ENCODE results near the gene IQGAP2.

Gene IQGAP2

GRCh38 chr5:76457674-76458485, 54.8 kb downstream of the IQGAP2 start:
- Mint-ChIP-seq H3K4me3 (no peak overlapping the region), H3K9me3 (no peaks in the 10 kb centered on the region), H3K27ac (no peak overlapping the region), H3K4me1 (no peaks in the 10 kb centered on the region), H3K27me3 (no peaks in the 10 kb centered on the region), H3K36me3 (peaks cover 5% of the 10 kb centered on the region)
- no peak for ATAC-seq (ENCODE audit: low read depth)
- no peak for DNase-seq (ENCODE audit: low spot score in 2 of 2)

GRCh38 chr5:76458486-76458830, 55.4 kb downstream of the IQGAP2 start:
- no peaks in the 10 kb centered on the region for H3K4me1 Mint-ChIP-seq
- H3K27ac Mint-ChIP-seq: no peak overlapping the region

GRCh38 chr5:76460104-76460503, 57.0 kb downstream of the IQGAP2 start:
- Mint-ChIP-seq H3K4me1 (no peaks in the 10 kb centered on the region), H3K4me3 (no peak overlapping the region), H3K27me3 (no peaks in the 10 kb centered on the region), H3K9me3 (no peaks in the 10 kb centered on the region), H3K27ac (no peak overlapping the region), H3K36me3 (peaks cover 7% of the 10 kb centered on the region)
- ATAC-seq (ENCODE audit: low read depth) (no peak), DNase-seq (ENCODE audit: low spot score in 2 of 2) (no peak)

More at GRCh38 chr5:76458486-76458830, 55.4 kb downstream of the IQGAP2 start:
- Mint-ChIP-seq H3K4me3 (no peak overlapping the region), H3K27me3 (no peaks in the 10 kb centered on the region), H3K36me3 (peaks cover 5% of the 10 kb centered on the region), H3K9me3 (no peaks in the 10 kb centered on the region)
- DNase-seq (ENCODE audit: low spot score in 2 of 2) (no peak), ATAC-seq (ENCODE audit: low read depth) (no peak)

GRCh38 chr5:76462097-76462667, 59.1 kb downstream of the IQGAP2 start:
- DNase-seq (ENCODE audit: low spot score in 2 of 2): no peak

GRCh38 chr5:76467216-76467615, 64.1 kb downstream of the IQGAP2 start:
- no peak overlapping the region for H3K4me3 Mint-ChIP-seq
- DNase-seq (ENCODE audit: low spot score in 2 of 2) (no peak), ATAC-seq (ENCODE audit: low read depth) (no peak)
- H3K36me3 Mint-ChIP-seq: peaks cover 4% of the 10 kb centered on the region
- H3K4me1 Mint-ChIP-seq: no peaks in the 10 kb centered on the region
- no peak overlapping the region for H3K27ac Mint-ChIP-seq
- no peaks in the 10 kb centered on the region for H3K27me3 Mint-ChIP-seq
- no peaks in the 10 kb centered on the region for H3K9me3 Mint-ChIP-seq

More at GRCh38 chr5:76462097-76462667, 59.1 kb downstream of the IQGAP2 start:
- H3K4me3 Mint-ChIP-seq: no peak overlapping the region
- no peaks in the 10 kb centered on the region for H3K4me1 Mint-ChIP-seq
- no peaks in the 10 kb centered on the region for H3K9me3 Mint-ChIP-seq
- no peak for ATAC-seq (ENCODE audit: low read depth)
- peaks cover 7% of the 10 kb centered on the region for H3K36me3 Mint-ChIP-seq
- no peak overlapping the region for H3K27ac Mint-ChIP-seq
- no peaks in the 10 kb centered on the region for H3K27me3 Mint-ChIP-seq

GRCh38 chr5:76468635-76469425, 65.7 kb downstream of the IQGAP2 start:
- Mint-ChIP-seq H3K27me3 (no peaks in the 10 kb centered on the region), H3K36me3 (peaks cover 4% of the 10 kb centered on the region), H3K4me1 (peaks cover 9% of the 10 kb centered on the region), H3K27ac (no peak overlapping the region), H3K9me3 (no peaks in the 10 kb centered on the region), H3K4me3 (no peak overlapping the region)
- no peak for DNase-seq (ENCODE audit: low spot score in 2 of 2)
- ATAC-seq (ENCODE audit: low read depth): no peak

GRCh38 chr5:76469656-76470290, 66.7 kb downstream of the IQGAP2 start:
- Mint-ChIP-seq H3K27me3 (no peaks in the 10 kb centered on the region), H3K9me3 (no peaks in the 10 kb centered on the region), H3K27ac (no peak overlapping the region), H3K4me1 (peaks cover 11% of the 10 kb centered on the region), H3K36me3 (peaks cover 2% of the 10 kb centered on the region), H3K4me3 (no peak overlapping the region)
- ATAC-seq (ENCODE audit: low read depth) (no peak), DNase-seq (ENCODE audit: low spot score in 2 of 2) (no peak)

- H3K27ac Mint-ChIP-seq: no peak overlapping the region
Measured at GRCh38 chr5:76470976-76471375, 67.9 kb downstream of the IQGAP2 start.

GRCh38 chr5:76471406-76471805, 68.3 kb downstream of the IQGAP2 start:
- H3K4me1 Mint-ChIP-seq: peaks cover 11% of the 10 kb centered on the region
- H3K36me3 Mint-ChIP-seq: peaks cover 2% of the 10 kb centered on the region
- no peak overlapping the region for H3K27ac Mint-ChIP-seq
- ATAC-seq (ENCODE audit: low read depth) (no peak), DNase-seq (ENCODE audit: low spot score in 2 of 2) (no peak)
- H3K27me3 Mint-ChIP-seq: no peaks in the 10 kb centered on the region
- no peaks in the 10 kb centered on the region for H3K9me3 Mint-ChIP-seq
- H3K4me3 Mint-ChIP-seq: no peak overlapping the region

More at GRCh38 chr5:76470976-76471375, 67.9 kb downstream of the IQGAP2 start:
- no peak for DNase-seq (ENCODE audit: low spot score in 2 of 2)
- Mint-ChIP-seq H3K36me3 (peaks cover 2% of the 10 kb centered on the region), H3K4me3 (no peak overlapping the region), H3K9me3 (no peaks in the 10 kb centered on the region), H3K4me1 (peaks cover 11% of the 10 kb centered on the region), H3K27me3 (no peaks in the 10 kb centered on the region)
- ATAC-seq (ENCODE audit: low read depth): no peak

GRCh38 chr5:76471987-76472334, 68.9 kb downstream of the IQGAP2 start:
- Mint-ChIP-seq H3K27ac (no peak overlapping the region), H3K4me3 (no peak overlapping the region), H3K4me1 (peaks cover 11% of the 10 kb centered on the region), H3K27me3 (no peaks in the 10 kb centered on the region), H3K9me3 (no peaks in the 10 kb centered on the region), H3K36me3 (peaks cover 2% of the 10 kb centered on the region)
- no peak for DNase-seq (ENCODE audit: low spot score in 2 of 2)
- ATAC-seq (ENCODE audit: low read depth): no peak

GRCh38 chr5:76472335-76473008, 69.4 kb downstream of the IQGAP2 start:
- H3K4me1 Mint-ChIP-seq: peaks cover 11% of the 10 kb centered on the region
- H3K4me3 Mint-ChIP-seq: no peak overlapping the region
- peaks cover 2% of the 10 kb centered on the region for H3K36me3 Mint-ChIP-seq
- H3K27ac Mint-ChIP-seq: no peak overlapping the region
- DNase-seq (ENCODE audit: low spot score in 2 of 2) (no peak), ATAC-seq (ENCODE audit: low read depth) (no peak)
- H3K9me3 Mint-ChIP-seq: no peaks in the 10 kb centered on the region
- H3K27me3 Mint-ChIP-seq: no peaks in the 10 kb centered on the region

GRCh38 chr5:76473009-76473336, 69.9 kb downstream of the IQGAP2 start:
- ATAC-seq (ENCODE audit: low read depth): no peak
- Mint-ChIP-seq H3K9me3 (no peaks in the 10 kb centered on the region), H3K4me3 (no peak overlapping the region), H3K27me3 (no peaks in the 10 kb centered on the region), H3K36me3 (peaks cover 2% of the 10 kb centered on the region), H3K27ac (no peak overlapping the region), H3K4me1 (peaks cover 11% of the 10 kb centered on the region)
- no peak for DNase-seq (ENCODE audit: low spot score in 2 of 2)

- no peak for DNase-seq (ENCODE audit: low spot score in 2 of 2)
Measured at GRCh38 chr5:76473661-76474060, 70.6 kb downstream of the IQGAP2 start.

More at GRCh38 chr5:76473661-76474060, 70.6 kb downstream of the IQGAP2 start:
- Mint-ChIP-seq H3K9me3 (no peaks in the 10 kb centered on the region), H3K4me1 (peaks cover 11% of the 10 kb centered on the region), H3K27ac (no peak overlapping the region), H3K36me3 (peaks cover 2% of the 10 kb centered on the region), H3K27me3 (no peaks in the 10 kb centered on the region), H3K4me3 (no peak overlapping the region)
- ATAC-seq (ENCODE audit: low read depth): peak; percentile 38
